OCI-LY7 (cell line): ENCODE measurements around the gene KRTAP16-1. TPM values are rescaled to one million over a fixed set of nuclear protein-coding genes. Genes with fewer than 3 reads are reported as not detected.

ENCODE experiments used
- BruUV-seq: library from RNA; stranded (reverse); fragments of 400-500 nt; replicated peaks from 2 replicates; lab custom pipeline; 2021; lab: Mats Ljungman, UMichigan
- CTCF ChIA-PET: fragments of 300-600 bp; sonication (Branson Sonifier 250); formaldehyde crosslinking; loops from one replicate; lab custom pipeline; 2022; ENCODE audit warnings: antibody characterized with exemption; ENCODE audit not compliant: unreplicated experiment; lab: Charles Lee
- POLR2A ChIA-PET: fragments of 300-600 bp; sonication (Branson Sonifier 250); formaldehyde crosslinking; loops from one replicate; lab custom pipeline; 2022; ENCODE audit warnings: antibody characterized with exemption; lab: Charles Lee
- DNase-seq: peaks from one replicate; pipeline ENCODE4 v3.0.0-alpha.2; 2015; ENCODE audit warnings: low spot score
- H2AFZ ChIP-seq: fragments of 200-600 bp; sonication (generic), shearing (Covaris generic); 2 replicates; pipeline ENCODE4 v1.6.1; 2014; ENCODE audit warnings: mild to moderate bottlenecking, antibody characterized with exemption, low read length, moderate library complexity
- H3K27ac ChIP-seq: fragments of 200-600 bp; sonication (generic); 2 replicates; pipeline ENCODE4 v1.5.1; 2014; ENCODE audit warnings: mixed run types, low read depth, mild to moderate bottlenecking, moderate library complexity, low read length, inconsistent platforms; ENCODE audit not compliant: poor library complexity, severe bottlenecking
- H3K36me3 ChIP-seq: fragments of 200-600 bp; sonication (generic); 2 replicates; pipeline ENCODE4 v1.6.1; 2014; ENCODE audit warnings: mild to moderate bottlenecking, antibody characterized with exemption, low read length, moderate library complexity, mixed read lengths; ENCODE audit not compliant: insufficient read depth
- H3K4me1 ChIP-seq: fragments of 200-600 bp; sonication (generic); 2 replicates; pipeline ENCODE4 v1.5.1; 2014; ENCODE audit warnings: mild to moderate bottlenecking, low read length; ENCODE audit not compliant: insufficient read depth, poor library complexity, severe bottlenecking
- H3K4me2 ChIP-seq: fragments of 200-600 bp; sonication (generic); 2 replicates; pipeline ENCODE4 v1.6.1; 2014; ENCODE audit warnings: mild to moderate bottlenecking, low read length
- H3K4me3 ChIP-seq: fragments of 200-600 bp; sonication (generic); 2 replicates; pipeline ENCODE4 v1.5.1; 2014; ENCODE audit warnings: mild to moderate bottlenecking, low read depth, low read length; ENCODE audit not compliant: poor library complexity, severe bottlenecking
- H3K79me2 ChIP-seq: fragments of 200-600 bp; sonication (generic); 2 replicates; pipeline ENCODE4 v1.6.1; 2016; ENCODE audit warnings: low read depth, mild to moderate bottlenecking, low read length, moderate library complexity, mixed read lengths; ENCODE audit not compliant: insufficient read depth
- H3K9me2 ChIP-seq: fragments of 200-600 bp; sonication (generic); 2 replicates; pipeline ENCODE4 v1.6.1; 2016; ENCODE audit warnings: mild to moderate bottlenecking, low read length, mixed read lengths; ENCODE audit not compliant: insufficient read depth
- H3K9me3 ChIP-seq: fragments of 200-600 bp; sonication (generic); 2 replicates; pipeline ENCODE4 v1.6.1; 2014; ENCODE audit warnings: mild to moderate bottlenecking, mixed run types, low read length, mixed read lengths
- H4K20me1 ChIP-seq: fragments of 200-600 bp; sonication (generic); 2 replicates; pipeline ENCODE4 v1.6.1; 2014; ENCODE audit warnings: mild to moderate bottlenecking, antibody characterized with exemption, low read length, moderate library complexity, mixed read lengths; ENCODE audit not compliant: insufficient read depth
- CTCF ChIP-seq: fragments of 200-600 bp; sonication (generic); conservative IDR thresholded peaks from 2 replicates; pipeline ENCODE4 v1.5.1; 2014; ENCODE audit warnings: mild to moderate bottlenecking, antibody characterized with exemption, low read length, moderate library complexity, mixed read lengths
- EZH2phosphoT487 ChIP-seq: fragments of 200-600 bp; sonication (generic); IDR thresholded peaks from 2 replicates; pipeline ENCODE4 v1.6.1; 2018; ENCODE audit warnings: low read depth, borderline replicate concordance, mild to moderate bottlenecking, mixed run types, antibody characterized with exemption, low read length, moderate library complexity, mixed read lengths
- intact Hi-C: fragments of 100-400 bp; cut with micrococcal nuclease; formaldehyde crosslinking; loops from one replicate; pipeline ENCODE4 v1.10.0; 2022; ENCODE audit not compliant: unreplicated experiment
- total RNA-seq, 2 experiments: library from RNA; depleted of rRNA in 1 of 2; stranded (reverse); fragments of >200 nt in 1 of 2; shearing (Covaris generic) in 1 of 2; gene quantifications; 2 replicates each; pipeline ENCODE4 v1.2.3, GENCODE V29; 2014 to 2022

Gene KRTAP16-1
- total RNA-seq, 2 experiments from 2014 or later, result not detected

DNA sequence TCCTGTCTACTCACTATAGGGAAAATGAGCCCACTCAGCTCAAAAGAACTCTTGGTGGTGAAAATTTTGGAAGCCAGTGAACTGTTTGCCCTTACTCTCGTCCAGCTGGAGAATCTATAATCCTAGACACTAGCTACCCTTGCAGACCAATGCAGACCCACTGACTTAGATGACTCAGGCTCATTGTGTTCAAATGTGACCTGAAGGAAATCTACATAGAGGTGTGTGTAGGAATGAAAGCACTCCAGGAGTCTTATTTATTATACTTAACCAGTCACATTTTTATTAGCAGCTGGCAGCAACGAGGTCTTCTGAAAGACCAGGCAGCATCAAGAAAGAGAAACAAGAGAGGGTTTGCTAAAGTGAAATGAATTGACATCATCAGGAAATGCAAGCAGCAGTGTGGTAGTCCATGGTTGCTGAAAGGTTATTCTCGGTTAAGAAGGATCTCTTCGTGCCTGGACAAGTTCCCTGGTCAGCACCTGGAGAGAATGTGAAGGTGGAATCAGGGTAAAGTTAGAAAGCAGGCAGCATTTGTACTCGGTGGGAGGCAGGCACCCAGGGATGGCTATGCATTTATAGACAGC lies 7.8 kb downstream of the KRTAP16-1 start:
- Histone ChIP-seq H3K36me3 (no peaks in the 10 kb centered on the region), H3K4me2 (no peak overlapping the region), H3K27ac (no peak overlapping the region), H4K20me1 (no peaks in the 10 kb centered on the region), H3K79me2 (no peaks in the 10 kb centered on the region), H3K4me3 (no peak overlapping the region), H2AFZ (no peak overlapping the region), H3K9me3 (no peaks in the 10 kb centered on the region), H3K4me1 (no peaks in the 10 kb centered on the region), H3K9me2 (no peaks in the 10 kb centered on the region)
- ChIA-PET CTCF (no interaction called here), POLR2A (no interaction called here)
- BruUV-seq, result no TSS peak
- intact Hi-C loops, result no loop called here
- no peak for DNase-seq
- TF ChIP-seq CTCF, result no peak
- no peak for TF ChIP-seq EZH2phosphoT487

DNA sequence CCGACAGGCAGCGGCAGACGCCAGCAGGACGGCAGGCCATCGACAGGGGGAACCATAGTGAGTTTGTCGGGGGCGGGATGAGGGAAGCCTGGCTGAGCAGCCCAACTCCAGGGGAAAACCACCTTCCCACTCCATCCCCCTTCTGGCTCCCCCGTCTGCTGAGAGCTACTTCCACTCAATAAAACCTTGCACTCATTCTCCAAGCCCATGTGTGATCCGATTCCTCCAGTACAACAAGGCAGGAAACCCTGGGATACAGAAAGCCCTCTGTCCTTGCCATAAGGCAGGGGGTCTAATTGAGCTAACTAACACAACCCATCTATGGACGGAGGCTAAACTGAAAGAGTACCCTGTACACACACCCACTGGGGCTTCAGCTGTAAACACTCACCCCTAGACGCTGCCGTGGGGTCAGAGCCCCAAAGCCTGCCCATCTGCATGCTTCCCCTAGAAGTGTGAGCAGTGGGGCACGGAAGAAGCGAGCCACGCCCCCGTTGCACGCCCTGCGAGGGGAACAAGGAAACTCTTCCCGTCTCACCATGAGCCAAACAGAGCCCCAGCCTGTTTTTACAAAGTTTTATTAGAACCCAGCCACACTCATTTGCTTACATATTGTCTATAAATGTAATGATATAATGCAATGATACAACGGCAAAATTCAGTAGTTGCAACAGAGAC lies 10.5 kb downstream of the KRTAP16-1 start:
- ChIA-PET CTCF (no interaction called here), POLR2A (no interaction called here)
- H3K9me2 ChIP-seq, result no peaks in the 10 kb centered on the region
- H3K4me3 ChIP-seq, result no peak overlapping the region
- H2AFZ ChIP-seq, result no peak overlapping the region
- no peak overlapping the region for H3K4me2 ChIP-seq
- no peaks in the 10 kb centered on the region for H3K36me3 ChIP-seq
- H3K4me1 ChIP-seq, result no peaks in the 10 kb centered on the region
- no peak overlapping the region for H3K27ac ChIP-seq
- H3K9me3 ChIP-seq, result no peaks in the 10 kb centered on the region
- BruUV-seq, result no TSS peak
- TF ChIP-seq EZH2phosphoT487 (no peak), CTCF (no peak)
- H4K20me1 ChIP-seq, result no peaks in the 10 kb centered on the region
- H3K79me2 ChIP-seq, result no peaks in the 10 kb centered on the region
- intact Hi-C loops, result no loop called here
- DNase-seq, result no peak

DNA sequence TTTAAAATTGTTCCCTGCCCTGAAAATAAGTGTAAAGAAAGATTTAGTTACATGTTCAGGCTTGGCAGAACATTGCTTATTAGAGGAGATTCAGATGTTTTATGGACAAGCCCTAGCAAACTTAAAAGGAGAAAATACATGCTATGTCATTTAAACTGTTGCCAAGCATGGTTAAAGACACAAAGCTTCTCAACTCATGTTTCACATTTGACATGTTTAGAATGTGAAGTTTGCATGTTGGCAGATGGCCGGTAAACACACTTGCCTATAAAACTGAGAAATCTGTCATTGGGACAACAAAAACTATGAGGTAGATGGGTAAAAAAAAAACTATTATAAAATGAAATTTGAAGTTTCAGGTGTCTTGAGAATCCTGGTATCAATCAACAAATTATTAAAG lies 12.3 kb downstream of the KRTAP16-1 start:
- no peaks in the 10 kb centered on the region for H3K36me3 ChIP-seq
- no peak overlapping the region for H2AFZ ChIP-seq
- ChIA-PET CTCF (no interaction called here), POLR2A (no interaction called here)
- H3K4me3 ChIP-seq, result no peak overlapping the region
- no peaks in the 10 kb centered on the region for H3K9me3 ChIP-seq
- H3K79me2 ChIP-seq, result no peaks in the 10 kb centered on the region
- H3K4me2 ChIP-seq, result no peak overlapping the region
- no peak for DNase-seq
- BruUV-seq, result no TSS peak
- H3K4me1 ChIP-seq, result no peaks in the 10 kb centered on the region
- no peak overlapping the region for H3K27ac ChIP-seq
- TF ChIP-seq CTCF (no peak), EZH2phosphoT487 (no peak)
- intact Hi-C loops, result no loop called here
- no peaks in the 10 kb centered on the region for H4K20me1 ChIP-seq
- no peaks in the 10 kb centered on the region for H3K9me2 ChIP-seq
